SJCRH30 (cell line): Measurements from ENCODE around the gene SEC23IP. TPM values are rescaled to one million over a fixed set of nuclear protein-coding genes. Genes with fewer than 3 reads are reported as not detected.
"Not testable (repeated sequence)": the region's sequence is repeated elsewhere in the genome, so short reads cannot be mapped to it uniquely, and the experiment has no call there.

Source experiments
- DNase-seq, 2 experiments: peaks; one replicate each; pipeline ENCODE4 v3.0.0-alpha.2; 2015 to 2020
- H3K27ac ChIP-seq: fragments of 250-450 bp; sonication (Bioruptor Pico); 2 replicates; pipeline ENCODE4 v1.5.1; 2020; ENCODE audit warnings: mild to moderate bottlenecking, moderate library complexity
- H3K27me3 ChIP-seq: fragments of 250-450 bp; sonication (Bioruptor Pico); 2 replicates; pipeline ENCODE4 v1.5.1; 2020; ENCODE audit warnings: mild to moderate bottlenecking, moderate library complexity
- H3K36me3 ChIP-seq: fragments of 250-450 bp; sonication (Bioruptor Pico); 2 replicates; pipeline ENCODE4 v1.5.1; 2020; ENCODE audit warnings: mild to moderate bottlenecking, moderate library complexity
- H3K4me1 ChIP-seq: fragments of 250-450 bp; sonication (Bioruptor Pico); 2 replicates; pipeline ENCODE4 v1.5.1; 2020; ENCODE audit warnings: mild to moderate bottlenecking, moderate library complexity
- H3K4me3 ChIP-seq: fragments of 250-450 bp; sonication (Bioruptor Pico); 2 replicates; pipeline ENCODE4 v1.5.1; 2020; ENCODE audit warnings: mild to moderate bottlenecking, moderate library complexity
- H3K9me3 ChIP-seq: fragments of 250-450 bp; sonication (Bioruptor Pico); replicated peaks from 2 replicates; pipeline ENCODE4 v1.5.1; 2020; ENCODE audit warnings: mild to moderate bottlenecking, moderate library complexity
- total RNA-seq: library from RNA; depleted of rRNA; stranded (reverse); fragments of >200 nt; shearing (Covaris generic); gene quantifications from 2 replicates; pipeline ENCODE4 v1.2.3, GENCODE V29; 2014

SEC23IP gene
- total RNA-seq, 1 experiment from 2014 or later, result 55.5 TPM

DNA sequence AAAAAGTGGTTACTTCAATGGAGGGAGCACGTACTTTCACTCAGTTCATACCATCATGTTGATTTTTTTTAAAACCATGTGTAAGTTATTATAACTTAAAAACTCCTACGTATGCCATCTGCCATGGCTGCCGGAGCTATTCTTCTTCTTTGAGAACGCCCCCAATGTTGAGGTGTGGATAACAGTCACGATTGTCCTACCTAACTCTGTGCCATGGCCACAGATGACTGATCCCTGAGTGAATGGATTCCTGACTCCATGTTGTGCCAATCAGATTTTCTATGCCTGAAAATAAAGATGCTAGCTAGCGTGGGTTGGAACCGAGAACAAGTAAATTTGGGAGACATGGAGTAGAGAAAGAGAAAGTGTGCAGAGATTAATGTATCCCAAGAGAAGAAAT, 25.2 kb upstream of the SEC23IP start:
- Histone ChIP-seq H3K27ac (no peak overlapping the region), H3K4me1 (no peaks in the 10 kb centered on the region), H3K9me3 (no peaks in the 10 kb centered on the region), H3K4me3 (no peak overlapping the region), H3K36me3 (peaks cover 18% of the 10 kb centered on the region), H3K27me3 (no peaks in the 10 kb centered on the region)
- no peak for DNase-seq

DNA sequence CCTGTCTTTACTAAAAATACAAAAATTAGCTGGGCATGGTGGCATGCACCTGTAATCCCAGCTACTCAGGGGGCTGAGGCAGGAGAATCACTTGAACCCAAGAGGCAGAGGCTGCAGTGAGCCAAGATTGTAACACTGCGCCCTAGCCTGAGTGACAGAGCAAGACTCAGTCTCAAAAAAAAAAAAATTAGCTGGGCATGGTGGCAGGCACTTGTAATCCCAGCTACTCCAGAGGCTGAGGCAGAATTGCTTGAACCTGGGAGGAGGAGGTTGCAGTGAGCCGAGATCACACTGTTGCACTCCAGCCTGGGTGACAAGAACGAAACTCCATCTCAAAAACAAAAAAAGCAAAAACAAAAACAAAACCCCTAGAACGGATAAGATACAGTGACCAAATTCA, 23.1 kb upstream of the SEC23IP start:
- H3K36me3 ChIP-seq, result peaks cover 13% of the 10 kb centered on the region
- H3K4me1 ChIP-seq, DNase-seq, H3K27me3 ChIP-seq, H3K27ac ChIP-seq, H3K9me3 ChIP-seq, H3K4me3 ChIP-seq: not testable (repeated sequence)

DNA sequence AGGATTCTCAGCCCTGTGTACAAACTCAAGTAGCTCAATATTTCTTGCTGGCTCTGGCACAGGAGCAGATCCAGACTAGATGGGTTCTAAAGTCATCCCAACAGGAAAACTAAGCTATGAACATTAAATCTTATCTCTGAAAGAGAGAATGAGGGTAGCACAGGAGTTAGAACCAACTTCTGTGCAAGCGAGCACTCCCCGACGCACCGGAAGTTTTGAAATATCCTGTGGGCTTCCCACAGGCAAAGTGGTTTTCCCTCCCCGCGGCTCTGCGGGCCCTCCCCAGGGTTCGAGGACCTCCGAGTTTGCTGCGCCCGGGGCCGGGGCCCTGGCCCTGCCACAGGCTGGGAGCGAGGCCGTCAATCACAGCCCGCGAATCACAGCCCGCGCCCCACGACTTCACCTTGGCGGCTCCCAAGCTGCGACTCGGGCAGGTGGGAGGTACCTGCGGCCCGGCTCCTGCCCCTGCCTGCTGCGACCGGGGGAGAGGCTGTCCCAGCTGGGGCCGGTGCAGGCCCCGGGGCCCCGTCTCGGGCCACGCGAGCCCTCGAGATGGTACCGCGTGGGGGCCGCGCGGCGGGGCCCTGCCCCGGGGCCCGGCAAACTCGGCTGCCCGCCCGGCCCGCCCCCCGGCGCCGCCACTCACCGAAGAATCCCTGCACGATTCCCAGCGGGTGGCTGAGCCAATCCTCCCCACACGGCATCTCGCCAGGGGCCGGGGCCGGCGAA, 20.5 kb upstream of the SEC23IP start:
- Histone ChIP-seq H3K36me3 (no peaks in the 10 kb centered on the region), H3K27me3 (no peaks in the 10 kb centered on the region), H3K27ac (peak overlapping the region; percentile 50), H3K4me3 (peak overlapping the region; percentile 89), H3K4me1 (no peaks in the 10 kb centered on the region), H3K9me3 (no peaks in the 10 kb centered on the region)
- peak; percentile 35 to 49 for DNase-seq

DNA sequence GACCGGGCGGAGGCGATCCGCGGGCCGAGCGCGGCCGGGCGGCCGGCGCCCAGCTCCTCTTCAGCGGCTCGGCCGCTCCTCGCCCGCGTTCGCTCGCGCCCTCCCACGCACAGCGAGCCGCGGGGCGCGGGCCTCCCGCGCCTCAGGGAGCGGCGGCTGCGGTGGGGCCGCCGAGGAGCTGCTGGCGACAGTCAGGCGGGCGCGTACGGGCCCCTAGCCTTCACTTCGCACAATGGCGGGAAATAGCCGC, 20.0 kb upstream of the SEC23IP start, which contains the start of gene MCMBP:
Gene MCMBP, minus strand, starts transcription at position 234 of the 250 bp plus-strand sequence. CDS start 259 bp downstream, outside the sequence.
- no peak for DNase-seq
- peak within 1 kb of the TSS; percentile 53 for H3K27ac ChIP-seq
- H3K27me3 ChIP-seq, result no peaks in the 10 kb centered on the region
- no peaks in the 10 kb centered on the region for H3K4me1 ChIP-seq
- no peaks in the 10 kb centered on the region for H3K36me3 ChIP-seq
- H3K4me3 ChIP-seq, result peak within 1 kb of the TSS; percentile 89
- H3K9me3 ChIP-seq, result no peaks in the 10 kb centered on the region

DNA sequence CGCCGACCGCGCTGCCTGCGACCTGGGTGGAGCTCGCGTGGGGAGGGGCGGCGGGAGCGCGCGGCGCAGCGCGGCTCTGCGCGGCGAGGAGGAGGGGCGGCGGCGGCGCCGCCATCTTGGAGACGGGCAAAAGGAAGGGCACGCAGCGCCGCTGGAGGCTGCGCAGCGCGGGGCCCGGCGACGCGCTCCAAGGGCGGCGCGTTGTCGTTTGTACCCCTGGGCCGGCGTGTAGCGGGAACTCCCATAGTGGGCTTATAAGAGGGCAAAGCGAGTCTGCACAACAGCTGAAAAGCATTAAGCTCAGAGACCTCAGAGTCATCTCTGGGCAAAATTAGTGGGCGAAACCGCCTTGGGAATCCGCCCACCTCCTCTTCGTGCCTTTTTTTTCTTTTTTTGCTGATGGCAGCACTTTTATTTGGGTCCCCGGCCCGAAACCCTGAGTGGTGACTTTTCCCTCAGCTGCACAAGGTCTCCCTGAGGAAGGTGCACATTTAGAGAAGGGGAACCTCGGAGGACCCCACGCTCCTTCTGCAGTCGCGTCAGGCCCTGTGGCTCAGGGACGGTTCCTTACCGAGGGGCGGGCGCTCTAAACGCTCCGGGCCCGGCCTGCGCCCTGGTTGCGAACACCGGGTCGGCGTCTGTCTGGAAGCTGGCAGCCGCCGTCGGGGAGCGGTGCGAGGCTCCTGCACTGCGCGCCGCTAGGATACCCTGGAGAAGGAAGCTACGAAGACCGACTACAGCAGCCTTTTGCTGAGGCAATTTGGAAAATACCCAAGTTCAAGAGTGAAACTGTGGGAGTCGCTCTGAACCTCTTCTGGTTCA, 19.5 kb upstream of the SEC23IP start:
- H3K4me3 ChIP-seq, result peak overlapping the region; percentile 89
- no peaks in the 10 kb centered on the region for H3K4me1 ChIP-seq
- H3K9me3 ChIP-seq, result no peaks in the 10 kb centered on the region
- no peaks in the 10 kb centered on the region for H3K36me3 ChIP-seq
- no peaks in the 10 kb centered on the region for H3K27me3 ChIP-seq
- peak overlapping the region; percentile 53 for H3K27ac ChIP-seq
- peak; percentile 87 to 93 for DNase-seq

DNA sequence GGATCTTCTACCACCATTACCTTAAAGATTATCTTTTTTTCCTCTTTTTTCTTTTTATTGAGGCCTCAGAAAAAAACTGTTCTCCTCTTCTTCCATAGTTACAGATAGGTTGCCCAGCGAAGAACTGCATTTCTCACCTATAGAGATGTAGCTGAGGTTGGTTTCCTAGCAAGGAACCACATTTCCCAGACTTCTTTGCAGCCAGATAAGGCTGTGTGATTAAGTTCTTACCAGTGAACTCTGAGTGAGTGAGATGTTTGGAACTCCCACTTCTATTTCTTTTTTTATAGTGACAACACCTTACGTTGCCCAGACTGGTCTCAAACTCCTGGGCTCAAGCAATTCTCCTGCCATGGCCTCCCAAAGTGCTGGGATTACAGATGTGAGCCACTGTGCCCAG, 14.0 kb upstream of the SEC23IP start:
- Histone ChIP-seq H3K36me3 (no peaks in the 10 kb centered on the region), H3K4me1 (no peaks in the 10 kb centered on the region), H3K4me3 (no peak overlapping the region), H3K27me3 (no peaks in the 10 kb centered on the region), H3K9me3 (no peaks in the 10 kb centered on the region), H3K27ac (no peak overlapping the region)
- no peak for DNase-seq

DNA sequence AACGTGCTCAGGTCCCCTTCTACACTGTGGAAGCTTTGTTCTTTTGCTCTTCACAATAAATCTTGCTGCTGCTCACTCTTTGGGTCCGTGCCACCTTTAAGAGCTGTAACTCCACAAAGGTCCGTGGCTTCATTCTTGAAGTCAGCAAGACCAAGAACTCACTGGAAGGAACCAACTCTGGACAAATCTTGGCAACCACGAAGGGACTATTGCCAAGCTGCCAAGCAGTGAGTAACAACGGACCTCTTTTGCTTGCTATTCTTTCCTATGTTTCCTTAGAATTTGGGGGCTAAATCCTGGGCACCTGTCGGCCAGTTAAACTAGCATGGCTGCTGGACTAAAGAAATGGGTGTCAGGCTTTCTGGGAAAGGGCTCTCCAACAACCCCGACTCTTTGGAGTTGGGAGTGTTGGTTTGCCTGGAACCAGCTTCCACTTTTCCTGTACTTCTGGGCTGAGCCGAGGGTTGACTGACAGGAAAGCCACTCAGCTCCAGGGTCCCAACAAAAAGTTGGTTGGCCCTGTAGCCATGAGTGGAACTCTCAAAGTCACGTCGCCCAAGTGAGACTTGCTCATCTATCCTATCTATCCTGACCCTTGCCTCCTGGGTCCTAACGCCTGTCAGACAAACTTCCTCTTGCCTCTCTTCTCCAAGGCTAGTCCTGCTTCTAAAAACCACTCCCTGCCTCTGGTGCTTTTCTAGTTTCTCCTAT, 8.5 kb upstream of the SEC23IP start:
- not testable (repeated sequence) for DNase-seq, H3K27ac ChIP-seq, H3K27me3 ChIP-seq, H3K4me1 ChIP-seq, H3K36me3 ChIP-seq, H3K9me3 ChIP-seq, H3K4me3 ChIP-seq

DNA sequence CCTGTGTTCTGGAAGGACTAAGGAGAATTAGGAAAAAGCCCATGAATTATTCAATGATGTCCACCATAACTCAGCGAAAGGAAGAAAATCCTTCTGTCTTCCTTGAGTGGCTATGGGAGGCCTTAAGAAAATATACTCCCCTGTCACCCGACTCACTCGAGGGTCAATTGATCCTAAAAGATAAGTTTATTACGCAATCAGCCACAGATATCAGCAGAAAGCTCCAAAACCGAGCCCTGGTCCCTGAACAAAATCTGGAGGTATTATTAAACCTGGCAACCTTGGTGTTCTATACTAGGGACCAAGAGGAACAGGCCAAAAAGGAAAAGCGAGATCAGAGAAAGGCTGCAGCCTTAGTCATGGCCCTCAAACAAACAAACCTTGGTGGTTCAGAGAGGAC, 6.5 kb upstream of the SEC23IP start:
- H3K4me1 ChIP-seq, H3K27me3 ChIP-seq, H3K9me3 ChIP-seq, H3K27ac ChIP-seq, DNase-seq, H3K4me3 ChIP-seq, H3K36me3 ChIP-seq: not testable (repeated sequence)

DNA sequence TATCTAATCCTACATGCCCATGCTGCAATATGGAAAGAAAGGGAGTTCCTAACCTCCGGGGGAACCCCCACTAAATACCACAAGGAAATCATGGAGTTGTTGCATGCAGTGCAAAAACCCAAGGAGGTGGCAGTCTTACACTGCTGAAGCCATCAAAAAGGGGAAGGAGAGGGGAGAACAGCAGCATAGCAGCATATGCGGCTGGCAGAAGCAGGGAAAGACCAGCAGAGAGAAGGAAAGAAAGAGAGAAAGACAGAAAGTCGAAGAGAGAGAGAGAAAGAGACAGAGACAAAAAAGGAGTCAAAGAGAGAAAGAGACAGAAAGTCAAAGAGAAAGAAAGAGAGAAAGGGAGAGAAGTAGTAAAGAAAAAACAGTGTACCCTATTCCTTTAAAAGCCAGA, 3.8 kb upstream of the SEC23IP start:
- not testable (repeated sequence) for H3K27me3 ChIP-seq, DNase-seq, H3K9me3 ChIP-seq, H3K36me3 ChIP-seq, H3K27ac ChIP-seq, H3K4me1 ChIP-seq, H3K4me3 ChIP-seq

DNA sequence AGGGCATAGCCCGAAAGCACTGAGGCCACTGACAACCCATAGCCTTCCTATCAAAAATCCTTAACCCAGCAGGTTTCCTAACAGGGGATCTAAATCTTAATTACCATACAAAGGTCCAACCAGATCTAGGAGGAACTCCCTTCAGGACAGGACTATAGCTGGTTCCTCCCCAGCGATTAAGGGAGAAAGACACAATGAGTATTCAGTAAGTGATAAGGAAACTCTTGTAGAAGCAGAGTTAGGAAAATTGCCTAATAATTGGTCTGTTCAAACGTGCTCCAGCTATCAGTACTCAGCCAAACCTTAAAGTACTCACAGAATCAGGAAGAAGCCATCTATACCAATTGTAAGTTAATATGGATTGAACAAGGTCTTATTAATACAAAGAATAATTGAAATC, 3.3 kb upstream of the SEC23IP start:
- H3K9me3 ChIP-seq, H3K27me3 ChIP-seq, DNase-seq, H3K27ac ChIP-seq, H3K36me3 ChIP-seq, H3K4me1 ChIP-seq, H3K4me3 ChIP-seq: not testable (repeated sequence)

DNA sequence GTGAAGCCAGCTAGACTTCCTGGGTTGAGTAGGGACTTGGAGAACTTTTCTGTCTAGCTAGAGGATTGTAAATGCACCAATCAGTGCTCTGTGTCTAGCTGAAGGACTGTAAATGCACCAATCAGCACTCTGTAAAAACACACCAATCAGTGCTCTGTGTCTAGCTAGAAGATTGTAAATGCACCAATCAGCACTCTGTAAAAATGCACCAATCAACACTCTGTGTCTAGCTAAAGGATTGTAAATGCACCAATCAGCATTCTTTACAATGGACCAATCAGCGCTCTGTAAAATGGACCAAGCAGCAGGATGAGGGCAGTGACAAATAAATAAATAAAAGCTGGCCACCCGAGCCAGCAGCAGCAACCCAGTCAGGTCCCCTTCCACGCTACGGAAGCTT, 2.2 kb upstream of the SEC23IP start:
- not testable (repeated sequence) for H3K27me3 ChIP-seq, DNase-seq, H3K27ac ChIP-seq, H3K4me1 ChIP-seq, H3K9me3 ChIP-seq, H3K36me3 ChIP-seq, H3K4me3 ChIP-seq

DNA sequence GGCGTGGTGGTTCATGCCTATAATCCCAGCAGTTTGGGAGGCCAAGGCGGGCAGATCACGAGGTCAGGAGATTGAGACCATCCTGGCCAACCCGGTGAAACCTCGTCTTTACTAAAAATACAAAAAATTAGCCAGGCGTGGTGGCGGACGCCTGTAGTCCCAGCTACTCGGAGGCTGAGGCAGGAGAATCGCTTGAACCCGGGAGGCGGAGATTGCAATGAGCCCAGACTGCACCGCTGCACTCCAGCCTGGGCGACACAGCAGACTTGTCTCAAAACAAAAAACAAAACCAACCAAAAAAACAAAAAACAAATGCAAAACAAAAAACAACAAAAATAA, 712 bp upstream of the SEC23IP start:
- peak overlapping the region; percentile 69 for H3K27ac ChIP-seq
- H3K27me3 ChIP-seq, H3K4me1 ChIP-seq, H3K9me3 ChIP-seq: not testable (repeated sequence)
- DNase-seq, result peak in 1 of 2 experiments; percentile 14
- H3K36me3 ChIP-seq, result peaks cover 11% of the 10 kb centered on the region
- peak overlapping the region; percentile 76 for H3K4me3 ChIP-seq

DNA sequence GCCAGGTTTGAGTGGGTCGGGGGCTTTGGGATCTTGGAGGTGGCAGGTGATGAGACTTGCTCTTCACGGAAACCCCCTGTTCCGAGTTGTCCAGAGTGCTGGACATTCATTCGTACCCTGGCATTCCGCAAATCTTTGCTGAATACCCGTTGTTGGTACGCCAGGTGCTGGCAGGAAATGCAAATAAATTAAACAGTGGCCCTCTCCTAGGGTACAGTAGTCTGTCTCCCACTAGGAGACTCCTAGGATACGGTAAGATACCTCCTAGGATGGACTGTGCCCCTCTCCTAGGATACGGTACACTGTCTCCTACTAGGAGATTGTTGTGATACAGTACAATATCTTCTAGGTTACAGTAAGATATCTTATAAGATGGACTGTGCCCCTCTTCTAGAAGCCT, 544 bp downstream of the SEC23IP start:
- no peak for DNase-seq
- H3K36me3 ChIP-seq, result peaks cover 13% of the 10 kb centered on the region
- H3K9me3 ChIP-seq, result peaks cover 6% of the 10 kb centered on the region; the same call in 1 of the 2 replicates
- peaks cover 3% of the 10 kb centered on the region; the same call in 1 of the 2 replicates for H3K4me1 ChIP-seq
- peak overlapping the region; percentile 69 for H3K27ac ChIP-seq
- H3K27me3 ChIP-seq, result no peaks in the 10 kb centered on the region
- H3K4me3 ChIP-seq, result peak overlapping the region; percentile 76

DNA sequence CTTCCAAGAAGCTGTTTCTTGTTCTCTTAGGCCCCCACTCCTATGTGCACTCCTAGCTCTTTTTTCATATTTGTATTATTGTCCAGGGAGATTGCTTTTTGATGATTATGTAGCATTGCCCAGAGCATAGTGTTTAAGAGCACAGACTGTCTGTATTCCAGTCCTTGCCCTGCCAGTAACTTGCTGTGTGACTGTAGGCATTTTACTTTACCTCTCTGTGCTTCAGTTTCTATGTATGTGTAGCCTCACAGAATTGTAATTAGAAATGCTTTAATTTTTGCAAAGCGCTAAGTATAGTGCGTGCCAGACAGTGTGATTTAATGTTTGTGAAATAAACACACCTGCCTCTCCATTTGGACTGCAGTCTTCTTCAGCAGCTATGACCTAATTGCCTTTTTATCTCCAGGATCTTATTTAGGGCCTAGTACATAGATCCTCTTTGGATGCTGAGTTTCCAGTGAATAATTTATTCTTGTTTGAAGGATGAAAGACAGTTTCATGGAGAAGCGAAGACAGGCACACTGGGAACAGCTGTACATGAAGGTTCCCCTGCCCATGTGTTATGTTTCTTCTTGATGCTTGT, 1.4 kb downstream of the SEC23IP start:
- no peak overlapping the region for H3K27ac ChIP-seq
- H3K9me3 ChIP-seq, result peaks cover 6% of the 10 kb centered on the region; the same call in 1 of the 2 replicates
- peak overlapping the region; percentile 76; the same call in 1 of the 2 replicates for H3K4me3 ChIP-seq
- no peaks in the 10 kb centered on the region for H3K27me3 ChIP-seq
- DNase-seq, result no peak
- H3K4me1 ChIP-seq, result peaks cover 3% of the 10 kb centered on the region; the same call in 1 of the 2 replicates
- peaks cover 16% of the 10 kb centered on the region for H3K36me3 ChIP-seq
